Heart right ventricle (tissue), 16 donors: ENCODE measurements around the gene RAD51B. TPM values are rescaled to one million over a fixed set of nuclear protein-coding genes. Genes with fewer than 3 reads are reported as not detected.
"Not testable (repeated sequence)": the region's sequence is repeated elsewhere in the genome, so short reads cannot be mapped to it uniquely, and the experiment has no call there.

Experiments
- ATAC-seq, 8 donors: fragments of 200-7000 bp; cut with Tn5 transposase; one replicate each; pipeline ENCODE4 v1.9.1; 2020; ENCODE audit warnings: mild to moderate bottlenecking in 8 of 8, moderate library complexity in 8 of 8, moderate number of reproducible peaks in 1 of 8
- DNase-seq, 2 donors: peaks; one replicate each; pipeline ENCODE4 v3.0.0-alpha.2; 2020
- H3K27ac ChIP-seq, 10 donors: fragments of 200-600 bp; sonication (generic) in 2 of 10; one replicate each; pipeline versions ENCODE4 v1.5.0 to v1.8.0; 2020 to 2022; ENCODE audit warnings: mild to moderate bottlenecking in 3 of 10
- H3K27me3 ChIP-seq, 7 donors: fragments of 200-600 bp; one replicate each; pipeline ENCODE4 v1.8.0; 2021 to 2022; ENCODE audit warnings: mild to moderate bottlenecking in 2 of 7
- H3K36me3 ChIP-seq, 9 donors: fragments of 200-600 bp; sonication (generic) in 1 of 9; one replicate each; pipeline versions ENCODE4 v1.5.0 to v1.8.0; 2020 to 2022; ENCODE audit warnings: mild to moderate bottlenecking in 2 of 9
- H3K4me1 ChIP-seq, 9 donors: fragments of 200-600 bp; sonication (generic) in 1 of 9; one replicate each; pipeline versions ENCODE4 v1.5.0 to v1.8.0; 2020 to 2022; ENCODE audit warnings: mild to moderate bottlenecking in 4 of 9
- H3K4me3 ChIP-seq, 10 donors: fragments of 200-600 bp; sonication (generic) in 2 of 10; one replicate each; pipeline versions ENCODE4 v1.5.0 to v1.8.0; 2020 to 2022; ENCODE audit warnings: mild to moderate bottlenecking in 7 of 10, moderate library complexity in 2 of 10
- H3K9me3 ChIP-seq, 11 donors: fragments of 200-600 bp in 10 of 11; sonication (generic) in 2 of 11; one replicate each; pipeline versions ENCODE4 v1.5.0 to v1.8.0; 2013 to 2022; ENCODE audit warnings: mild to moderate bottlenecking in 2 of 11, control low read depth in 1 of 11, moderate library complexity in 1 of 11
- WGBS, 2 donors: extraction: QIAGEN DNeasy Blood & Tissue Kit; methylation state at CpG; one replicate each; pipeline ENCODE4 v1.1.7; 2013; ENCODE audit warnings: inconsistent platforms in 1 of 2; 5-methylcytosine and 5-hydroxymethylcytosine counted together
- intact Hi-C, 10 donors: fragments of 100-400 bp; cut with DNase I; formaldehyde crosslinking; loops; one replicate each; pipeline versions ENCODE4 v1.11.1 to v1.14.2; 2022
- polyA plus RNA-seq, 2 donors: library from polyadenylated mRNA; stranded (reverse); fragments of 200-250 nt; gene quantifications; one replicate each; pipeline ENCODE4 v1.2.3, GENCODE V29; 2013
- total RNA-seq, 10 donors: library from RNA; stranded (reverse); fragmentation: NEBNext Ultra II Directional in 3 of 10; extraction: Animal tissue kit (Norgen Biotek cat#: 25700) in 3 of 10; gene quantifications; one replicate each; pipeline versions ENCODE4 v1.2.1 to v1.2.4, GENCODE V29; 2021 to 2023
- TF ChIP-seq, protein P1 (sequence below), 9 donors: fragments of 200-600 bp; sonication (generic) in 2 of 9; IDR thresholded peaks; one replicate each; pipeline versions ENCODE4 v1.5.0 to v1.8.0; 2021 to 2022; ENCODE audit warnings: antibody characterized with exemption in 9 of 9, mild to moderate bottlenecking in 5 of 9, moderate library complexity in 1 of 9
- donor health status: Arrhythmogenic right ventricular cardiomyopathy.
- donor health status: ischemic (EF 13 %, LVEDD 7.1; RV severe dilation, severe dysfunction).
- donor health status: healthy with polysubstance abuse.
- donor health status: DM: no; HTN: yes; CAD: no.
- donor health status: DM: no; HTN: no; CAD: no.
- donor health status: ischemic (EF 25% LVEDD 6.9; RV normal size, moderate dysfunction).
- donor health status: ischemic (EF 25% LVEDD 5.7; RV mildly dilated, moderate dysfunction).
- donor health status: healthy.
- donor health status: DM: yes; HTN: yes; CAD: no.
- donor health status: Ischemic cardiomyopathy.
- donor health status: ischemic (EF 35%, LVEDD 5.7; RV mildly dilated, moderate dysfunction).
- donor health status: nonischemic (EF 11% LVEDD 7.7; RV severe dilation, severe dysfunction).
- donor health status: DM: yes; HTN: yes; CAD: no.
- donor health status: PGD.
- donor health status: ischemic (EF 29% LVEDD 5.4; RV normal size, mild dysfunction).
- donor health status: nonischemic (EF 23%, LVEDD 6.1; RV moderate dilation, normal function).

Gene RAD51B
- total and polyA plus RNA-seq, 12 donors, result 0.88 to 8.6 (median 3.5) TPM

DNA sequence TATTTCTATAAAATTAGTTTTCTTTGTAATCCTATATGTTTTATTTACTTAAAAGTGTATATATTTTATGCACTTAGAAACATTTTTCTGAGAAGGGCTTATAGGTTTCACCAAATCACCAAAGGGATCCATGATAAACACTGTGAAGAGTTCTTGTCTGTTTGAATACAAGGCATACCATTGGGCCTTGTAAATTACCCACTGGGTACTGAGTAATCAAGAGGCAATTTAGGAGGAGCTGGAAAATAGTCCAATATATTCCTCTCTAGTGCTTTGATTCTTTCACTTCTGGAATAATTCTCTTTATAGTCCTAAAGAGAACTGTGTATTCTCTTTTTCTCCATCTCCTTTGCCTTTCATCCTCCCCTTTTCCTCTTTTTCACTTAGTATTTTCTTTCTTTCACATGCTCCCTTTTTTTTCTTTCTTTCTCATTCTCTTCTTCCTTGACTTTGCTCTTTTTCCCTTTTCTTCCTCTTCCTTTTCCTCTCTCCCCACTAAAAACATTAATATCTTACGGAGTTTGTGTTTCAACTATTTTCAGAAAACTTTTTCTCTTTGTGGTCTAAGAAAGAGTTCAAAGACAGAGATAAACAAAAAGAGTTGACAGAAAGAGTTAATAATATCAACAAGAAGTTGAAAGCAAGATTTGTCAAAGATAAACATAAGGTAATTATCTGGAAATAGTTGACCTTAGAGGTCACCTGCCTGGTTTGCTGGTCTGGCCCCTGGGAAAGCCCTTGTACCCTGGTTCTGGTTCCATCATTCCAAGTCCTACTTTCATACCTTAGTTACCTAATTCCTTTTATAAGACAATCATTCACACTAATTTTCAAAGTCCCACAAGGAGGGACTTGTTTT, 435.3 kb downstream of the RAD51B start:
- H3K27me3 ChIP-seq, result no peaks in the 10 kb centered on the region
- no peaks in the 10 kb centered on the region for H3K9me3 ChIP-seq
- ATAC-seq (no peak), DNase-seq (no peak)
- no peaks in the 10 kb centered on the region for H3K36me3 ChIP-seq
- peaks cover 2 to 23% (median 21%) of the 10 kb centered on the region in 9 donors for H3K4me1 ChIP-seq
- whole genome bisulfite sequencing, 2 donors, result 98 to 100% methylated on average over 1 of the region's 1 CpG
- H3K4me3 ChIP-seq, result no peak overlapping the region
- H3K27ac ChIP-seq, result no peak overlapping the region
- intact Hi-C loops, result loop anchor here in 7 of 10 donors (5.0 to 10.0 kb wide), 8 partner anchors 120 to 420 kb away; no protein-coding TSS in a partner anchor
- TF ChIP-seq, protein P1, sequence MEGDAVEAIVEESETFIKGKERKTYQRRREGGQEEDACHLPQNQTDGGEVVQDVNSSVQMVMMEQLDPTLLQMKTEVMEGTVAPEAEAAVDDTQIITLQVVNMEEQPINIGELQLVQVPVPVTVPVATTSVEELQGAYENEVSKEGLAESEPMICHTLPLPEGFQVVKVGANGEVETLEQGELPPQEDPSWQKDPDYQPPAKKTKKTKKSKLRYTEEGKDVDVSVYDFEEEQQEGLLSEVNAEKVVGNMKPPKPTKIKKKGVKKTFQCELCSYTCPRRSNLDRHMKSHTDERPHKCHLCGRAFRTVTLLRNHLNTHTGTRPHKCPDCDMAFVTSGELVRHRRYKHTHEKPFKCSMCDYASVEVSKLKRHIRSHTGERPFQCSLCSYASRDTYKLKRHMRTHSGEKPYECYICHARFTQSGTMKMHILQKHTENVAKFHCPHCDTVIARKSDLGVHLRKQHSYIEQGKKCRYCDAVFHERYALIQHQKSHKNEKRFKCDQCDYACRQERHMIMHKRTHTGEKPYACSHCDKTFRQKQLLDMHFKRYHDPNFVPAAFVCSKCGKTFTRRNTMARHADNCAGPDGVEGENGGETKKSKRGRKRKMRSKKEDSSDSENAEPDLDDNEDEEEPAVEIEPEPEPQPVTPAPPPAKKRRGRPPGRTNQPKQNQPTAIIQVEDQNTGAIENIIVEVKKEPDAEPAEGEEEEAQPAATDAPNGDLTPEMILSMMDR (IDR thresholded peaks at IDR 0.05), result no peak

DNA sequence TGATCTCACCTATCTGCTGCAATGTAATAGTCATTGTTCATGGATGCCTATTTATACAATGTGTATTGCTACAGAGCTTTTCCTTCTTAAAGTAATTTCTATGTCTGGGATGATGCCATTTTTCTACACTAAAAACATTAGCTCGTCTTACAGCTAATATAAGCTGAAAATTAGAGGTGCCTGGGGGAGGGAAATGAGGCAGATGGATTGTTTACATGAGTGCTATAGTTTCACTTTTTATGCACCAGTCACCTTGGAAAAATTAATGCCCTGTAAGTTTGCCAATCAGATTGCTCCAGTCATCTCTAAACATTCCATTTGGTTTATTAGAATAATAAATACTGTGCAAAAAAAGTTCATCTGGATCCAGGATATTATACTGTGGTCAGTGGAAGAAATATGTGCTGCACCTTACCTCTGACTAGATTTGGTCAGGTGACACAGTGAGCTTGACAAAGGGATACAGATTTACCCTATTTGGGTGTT, 436.2 kb downstream of the RAD51B start:
- Histone ChIP-seq H3K4me3 (no peak overlapping the region), H3K36me3 (no peaks in the 10 kb centered on the region), H3K4me1 (peaks cover 0 to 14% (median 13%) of the 10 kb centered on the region in 9 donors), H3K27me3 (no peaks in the 10 kb centered on the region), H3K27ac (no peak overlapping the region), H3K9me3 (no peaks in the 10 kb centered on the region)
- DNase-seq (no peak), ATAC-seq (no peak)
- TF ChIP-seq, protein P1 (IDR thresholded peaks at IDR 0.05), result no peak
- WGBS, 2 donors, result 83 to 92% methylated on average over 1 of the region's 1 CpG
- intact Hi-C loops, result loop anchor here in 6 of 10 donors (10.0 kb wide), 5 partner anchors 119 to 419 kb away; no protein-coding TSS in a partner anchor

DNA sequence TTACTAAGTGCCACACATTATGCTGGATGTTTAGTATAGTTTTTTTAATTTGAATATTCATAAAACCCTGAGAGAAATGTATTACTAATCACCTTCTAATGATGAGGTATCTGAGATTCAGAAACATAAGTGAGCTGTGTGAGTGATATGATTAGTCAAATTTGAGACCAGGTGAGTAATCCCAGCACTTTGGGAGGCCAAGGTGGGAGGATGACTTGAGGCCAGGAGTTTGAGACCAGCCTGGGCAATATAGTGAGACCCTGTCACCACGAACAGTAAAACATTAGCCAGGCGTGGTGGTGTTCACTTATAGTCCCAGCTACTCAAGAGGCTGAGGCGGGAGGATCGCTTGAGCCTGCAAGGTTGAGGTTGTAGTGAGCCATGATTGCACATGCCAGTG, 438.4 kb downstream of the RAD51B start:
- Histone ChIP-seq H3K4me1 (peaks cover 0 to 11% (median 0%) of the 10 kb centered on the region in 9 donors), H3K9me3 (no peaks in the 10 kb centered on the region), H3K27me3 (no peaks in the 10 kb centered on the region), H3K27ac (no peak overlapping the region), H3K4me3 (no peak overlapping the region), H3K36me3 (no peaks in the 10 kb centered on the region)
- intact Hi-C loops, result loop anchor here in 6 of 10 donors (10.0 kb wide), 5 partner anchors 117 to 417 kb away; no protein-coding TSS in a partner anchor
- TF ChIP-seq, protein P1 (IDR thresholded peaks at IDR 0.05), result no peak
- ATAC-seq (no peak), DNase-seq (no peak)
- 98 to 99% methylated on average over 4 of the region's 4 CpGs for WGBS, 2 donors

DNA sequence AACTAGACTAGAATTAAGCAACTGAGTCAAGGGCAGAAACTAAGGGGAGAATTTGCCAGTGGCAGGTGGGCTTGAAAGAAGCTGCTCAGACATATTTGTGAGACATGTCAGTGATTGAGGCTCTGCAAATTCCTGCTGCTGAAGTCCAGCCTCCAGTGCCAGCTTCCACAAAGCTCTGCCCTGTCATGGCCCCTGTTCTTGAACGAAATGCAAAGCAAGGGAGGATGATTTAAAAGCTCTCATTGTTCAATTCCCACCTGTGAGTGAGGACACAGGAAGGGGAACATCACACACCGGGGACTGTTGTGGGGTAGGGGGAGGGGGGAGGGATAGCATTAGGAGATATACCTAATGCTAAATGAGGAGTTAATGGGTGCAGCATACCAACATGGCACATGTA, 439.4 kb downstream of the RAD51B start:
- H3K27ac ChIP-seq, ATAC-seq, DNase-seq, H3K36me3 ChIP-seq, H3K4me3 ChIP-seq, H3K9me3 ChIP-seq, H3K27me3 ChIP-seq: not testable (repeated sequence)
- 75 to 90% methylated on average over 2 of the region's 2 CpGs for WGBS, 2 donors
- H3K4me1 ChIP-seq, result peaks cover 0 to 17% (median 3%) of the 10 kb centered on the region in 9 donors
- intact Hi-C loops, result loop anchor here in 6 of 10 donors (10.0 kb wide), 5 partner anchors 116 to 416 kb away; no protein-coding TSS in a partner anchor
